H1 (cell line): ENCODE data around the gene LRCH1. TPM values are rescaled to one million over a fixed set of nuclear protein-coding genes. Genes with fewer than 3 reads are reported as not detected.

Experiments used
- CTCF ChIA-PET: fragments of 300-600 bp; sonication (Branson Sonifier 250); formaldehyde crosslinking; loops from one replicate; lab custom pipeline; 2021; ENCODE audit not compliant: partially characterized antibody; lab: Charles Lee
- POLR2A ChIA-PET: fragments of 300-600 bp; sonication (Branson Sonifier 250); formaldehyde crosslinking; loops from one replicate; lab custom pipeline; 2021; ENCODE audit warnings: inconsistent platforms; ENCODE audit not compliant: partially characterized antibody; lab: Charles Lee
- DNase-seq, 2 experiments: peaks; one replicate each; pipeline versions ENCODE4 v3.0.0 to v3.0.0-alpha.2; 2010 to 2022; ENCODE audit warnings: low spot score in 2 of 2, low read depth in 1 of 2, mixed read lengths in 1 of 2
- FAIRE-seq: peaks from 2 replicates; lab custom pipeline; 2011; peaks lifted over from hg19 to GRCh38; lab: Jason Lieb, UNC
- H2AFZ ChIP-seq: 2 replicates; pipeline ENCODE4 v1.8.1; 2012; ENCODE audit warnings: low read length, inconsistent platforms
- H2AK5ac ChIP-seq: 2 replicates; pipeline ENCODE4 v1.6.1; 2013; ENCODE audit warnings: low read depth, low read length
- H2BK120ac ChIP-seq: replicated peaks from 2 replicates; pipeline ENCODE3; 2013; ENCODE audit warnings: low read depth, low read length, inconsistent platforms
- H2BK12ac ChIP-seq: 2 replicates; pipeline ENCODE4 v1.6.1; 2013; ENCODE audit warnings: low read depth, low read length
- H2BK15ac ChIP-seq: 2 replicates; pipeline ENCODE4 v1.6.1; 2013; ENCODE audit warnings: low read length
- H2BK20ac ChIP-seq: 2 replicates; pipeline ENCODE4 v1.6.1; 2013; ENCODE audit warnings: low read length
- H2BK5ac ChIP-seq: 2 replicates; pipeline ENCODE4 v1.6.1; 2013; ENCODE audit warnings: low read depth, low read length
- H3K14ac ChIP-seq: 2 replicates; pipeline ENCODE4 v1.6.1; 2013; ENCODE audit warnings: inconsistent platforms; ENCODE audit not compliant: insufficient read length
- H3K18ac ChIP-seq: 2 replicates; pipeline ENCODE4 v1.6.1; 2013; ENCODE audit warnings: low read length; ENCODE audit errors: extremely low read depth
- H3K23ac ChIP-seq: 2 replicates; pipeline ENCODE4 v1.6.1; 2013; ENCODE audit warnings: inconsistent platforms; ENCODE audit not compliant: insufficient read length
- H3K23me2 ChIP-seq: 2 replicates; pipeline ENCODE4 v1.6.1; 2013; ENCODE audit warnings: low read depth, low read length
- H3K27ac ChIP-seq: 2 replicates; pipeline ENCODE4 v1.6.1; 2011; ENCODE audit warnings: low read depth, low read length, inconsistent platforms
- H3K27me3 ChIP-seq, 4 experiments: replicated peaks in 1 of 4; 1 replicate in 1 of 4; 2 replicates in 3 of 4; pipeline versions ENCODE4 v1.6.1 to v1.8.1; 2011 to 2013; ENCODE audit warnings: low read length in 3 of 4, mild to moderate bottlenecking in 3 of 4, inconsistent platforms in 2 of 4, mixed read lengths in 2 of 4, moderate library complexity in 1 of 4; ENCODE audit not compliant: control insufficient read depth in 3 of 4, insufficient read depth in 3 of 4; ENCODE audit errors: extremely low read depth in 1 of 4
- H3K36me3 ChIP-seq, 4 experiments: 2 replicates each; pipeline versions ENCODE4 v1.6.1 to v1.8.1; 2011 to 2013; ENCODE audit warnings: mild to moderate bottlenecking in 4 of 4, low read length in 3 of 4, moderate library complexity in 2 of 4, control low read depth in 1 of 4, inconsistent platforms in 1 of 4; ENCODE audit not compliant: insufficient read depth in 4 of 4, control insufficient read depth in 2 of 4
- H3K4ac ChIP-seq: replicated peaks from 2 replicates; pipeline ENCODE3; 2013; ENCODE audit warnings: low read length, low read depth, mixed read lengths, inconsistent platforms; ENCODE audit not compliant: insufficient read length
- H3K4me1 ChIP-seq, 4 experiments: replicated peaks in 1 of 4; 1 replicate in 1 of 4; 2 replicates in 3 of 4; pipeline versions ENCODE4 v1.6.1 to v1.8.1; 2011 to 2013; ENCODE audit warnings: low read length in 3 of 4, inconsistent platforms in 2 of 4, mixed read lengths in 1 of 4; ENCODE audit not compliant: insufficient read depth in 4 of 4, control insufficient read depth in 3 of 4
- H3K4me2 ChIP-seq, 2 experiments: 2 replicates each; pipeline versions ENCODE4 v1.6.1 to v1.8.1; 2011 to 2013; ENCODE audit warnings: low read depth in 2 of 2, low read length in 2 of 2, control low read depth in 1 of 2, inconsistent platforms in 1 of 2, mild to moderate bottlenecking in 1 of 2; ENCODE audit not compliant: insufficient read depth in 1 of 2
- H3K4me3 ChIP-seq, 4 experiments: fragments of 200-600, 300-600 bp in 1 of 4; sonication (generic), shearing (Covaris generic), sonication (Bioruptor Twin) in 1 of 4; 2 replicates each; pipeline versions ENCODE4 v1.5.1 to v1.8.1; 2011 to 2016; ENCODE audit warnings: low read length in 4 of 4, low read depth in 3 of 4, control low read depth in 2 of 4, inconsistent platforms in 2 of 4, mild to moderate bottlenecking in 2 of 4, mixed read lengths in 1 of 4, moderate library complexity in 1 of 4; ENCODE audit not compliant: insufficient read depth in 2 of 4; ENCODE audit errors: extremely low read depth in 1 of 4
- H3K56ac ChIP-seq: replicated peaks from 2 replicates; pipeline ENCODE3; 2013; ENCODE audit warnings: low read depth, mild to moderate bottlenecking, mixed read lengths, low read length, inconsistent platforms; ENCODE audit not compliant: insufficient read length
- H3K79me1 ChIP-seq: 2 replicates; pipeline ENCODE4 v1.6.1; 2013; ENCODE audit warnings: low read depth, low read length, control low read depth
- H3K79me2 ChIP-seq, 2 experiments: 2 replicates each; pipeline versions ENCODE4 v1.6.1 to v1.8.1; 2012 to 2013; ENCODE audit warnings: low read length in 2 of 2, mild to moderate bottlenecking in 2 of 2, inconsistent platforms in 1 of 2; ENCODE audit not compliant: insufficient read depth in 2 of 2, control insufficient read depth in 1 of 2
- H3K9ac ChIP-seq, 4 experiments: replicated peaks in 1 of 4; 1 replicate in 1 of 4; 2 replicates in 3 of 4; pipeline versions ENCODE4 v1.6.1 to v1.8.1; 2011 to 2013; ENCODE audit warnings: low read depth in 3 of 4, low read length in 3 of 4, control low read depth in 2 of 4, mild to moderate bottlenecking in 2 of 4, moderate library complexity in 2 of 4, inconsistent platforms in 1 of 4; ENCODE audit errors: extremely low read depth in 1 of 4
- H3K9me3 ChIP-seq, 2 experiments: 2 replicates each; pipeline versions ENCODE4 v1.6.1 to v1.8.1; 2012 to 2013; ENCODE audit warnings: mild to moderate bottlenecking in 2 of 2, moderate library complexity in 2 of 2, control low read depth in 1 of 2, inconsistent platforms in 1 of 2, low read depth in 1 of 2, low read length in 1 of 2, mixed read lengths in 1 of 2; ENCODE audit not compliant: insufficient read depth in 2 of 2
- H4K20me1 ChIP-seq, 2 experiments: replicated peaks in 1 of 2; 2 replicates each; pipeline versions ENCODE3 to v1.8.1; 2011 to 2013; ENCODE audit warnings: inconsistent platforms in 2 of 2, low read length in 2 of 2, mild to moderate bottlenecking in 1 of 2; ENCODE audit not compliant: insufficient read depth in 2 of 2, control insufficient read depth in 1 of 2
- H4K5ac ChIP-seq: 2 replicates; pipeline ENCODE4 v1.6.1; 2013; ENCODE audit warnings: low read length, low read depth, mixed read lengths, inconsistent platforms; ENCODE audit not compliant: insufficient read length
- H4K8ac ChIP-seq: 2 replicates; pipeline ENCODE4 v1.8.0; 2013; ENCODE audit warnings: mild to moderate bottlenecking, moderate library complexity, low read length, inconsistent platforms; ENCODE audit not compliant: insufficient read depth; ENCODE audit errors: extremely low read depth
- H4K91ac ChIP-seq: replicated peaks from 2 replicates; pipeline ENCODE3; 2013; ENCODE audit warnings: low read length, mixed read lengths, inconsistent platforms; ENCODE audit not compliant: insufficient read length
- EP300 ChIP-seq, 2 experiments: IDR thresholded peaks; 1 replicate in 1 of 2; 2 replicates in 1 of 2; pipeline ENCODE4 v1.6.1; 2011 to 2012; ENCODE audit warnings: low read depth in 2 of 2, low read length in 2 of 2, mild to moderate bottlenecking in 2 of 2, borderline replicate concordance in 1 of 2, inconsistent platforms in 1 of 2, moderate library complexity in 1 of 2
- WGBS, 2 experiments: shearing (Covaris generic) in 1 of 2; methylation state at CpG; one replicate each; pipeline versions ENCODE4 v1.1.6 to v1.1.7; 2013 to 2015; ENCODE audit warnings: low lambda C conversion rate in 2 of 2, mixed read lengths in 2 of 2, inconsistent platforms in 1 of 2, low coverage in 1 of 2, missing lambda C conversion rate in 1 of 2; ENCODE audit not compliant: insufficient replicate concordance in 2 of 2, insufficient coverage in 1 of 2, insufficient read length in 1 of 2; ENCODE audit errors: extremely low coverage in 1 of 2, missing lambda C conversion rate in 1 of 2; 5-methylcytosine and 5-hydroxymethylcytosine counted together
- polyA plus RNA-seq, 7 experiments: library from polyadenylated mRNA; depleted of rRNA in 3 of 7; stranded (reverse) in 5 of 7; unstranded in 2 of 7; fragments of >200 nt in 5 of 7; fragments of 200-250 nt in 2 of 7; gene quantifications; 1 replicate in 5 of 7; 2 replicates in 1 of 7; 4 replicates in 1 of 7; pipeline versions ENCODE4 v1.2.1 to v1.2.3, GENCODE V29; 2011 to 2013; ENCODE audit warnings: missing spikeins in 2 of 7, mixed read lengths in 2 of 7
- total RNA-seq: library from RNA; stranded (reverse); fragmentation: NEBNext Ultra II Directional; extraction: Animal tissue kit (Norgen Biotek cat#: 25700); gene quantifications from 2 replicates; pipeline ENCODE4 v1.2.1, GENCODE V29; 2021

The LRCH1 gene
- total and polyA plus RNA-seq, 2 of the 8 experiments (the other 6 are each of a cell fraction or from before 2014, with no cell fraction given), result 3.0 to 10.1 TPM

DNA sequence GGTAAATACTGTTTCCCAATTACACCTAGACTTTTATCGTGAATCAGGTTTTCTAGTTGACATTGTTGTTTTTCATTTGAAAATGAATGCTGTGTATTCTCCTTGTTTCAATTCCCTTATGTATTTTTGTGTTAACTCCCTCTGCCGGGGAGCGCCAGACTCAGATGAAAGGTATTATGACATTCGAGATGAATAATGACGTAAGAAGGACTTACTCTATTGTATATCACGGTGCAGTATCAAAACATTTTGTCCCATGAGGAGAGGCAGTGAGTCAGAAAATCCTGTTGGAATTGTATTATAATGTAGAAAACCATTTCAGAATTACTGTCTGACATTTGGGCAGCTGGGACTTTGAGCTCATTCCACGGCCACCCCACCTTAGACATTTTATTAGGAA, 61.6 kb downstream of the LRCH1 start:
- H2BK20ac ChIP-seq, result no peak overlapping the region
- no peaks in the 10 kb centered on the region for H3K27me3 ChIP-seq
- no peak overlapping the region for H3K4me2 ChIP-seq
- DNase-seq (no peak), FAIRE-seq (no peak)
- no peak overlapping the region for H2BK5ac ChIP-seq
- H4K5ac ChIP-seq, result no peak overlapping the region
- H4K20me1 ChIP-seq, result no peaks in the 10 kb centered on the region
- ChIA-PET POLR2A (interaction anchor here (0.6 kb wide), 1 partner anchor 944 kb away, joined by 3 read pairs; no protein-coding TSS in a partner anchor), CTCF (interaction anchor here (1.0 to 2.1 kb wide), 3 partner anchors 11 to 62 kb away, joined by 3 to 7 read pairs (median 6); partner anchors contain the start of gene LRCH1)
- peaks cover 0 to 10% (median 0%) of the 10 kb centered on the region in 4 experiments; a peak in 2 of 7 replicates for H3K4me1 ChIP-seq
- no peaks in the 10 kb centered on the region for H3K23me2 ChIP-seq
- H4K91ac ChIP-seq, result no peak overlapping the region
- H3K23ac ChIP-seq, result no peak overlapping the region
- TF ChIP-seq EP300 (IDR thresholded peaks at IDR 0.05; ENCODE audit: borderline replicate concordance in 1 of 2, low read depth in 2 of 2, low read length in 2 of 2), result no peak
- 96% methylated on average over 7 of the region's 7 CpGs; no CpG with 5 or more reads in 1 of the 2 experiments for WGBS, 2 experiments
- no peaks in the 10 kb centered on the region; a peak in 1 of 8 replicates for H3K36me3 ChIP-seq
- H2BK12ac ChIP-seq, result no peak overlapping the region
- H3K79me1 ChIP-seq, result peaks cover 3% of the 10 kb centered on the region
- no peak overlapping the region for H2AK5ac ChIP-seq
- no peak overlapping the region for H2BK15ac ChIP-seq
- H2AFZ ChIP-seq, result no peak overlapping the region
- peaks cover 3 to 24% of the 10 kb centered on the region in 2 experiments; a peak in 3 of 4 replicates for H3K79me2 ChIP-seq
- no peak overlapping the region for H4K8ac ChIP-seq
- no peak overlapping the region for H3K56ac ChIP-seq
- no peak overlapping the region for H3K27ac ChIP-seq
- H3K4me3 ChIP-seq, result no peak overlapping the region
- H3K9me3 ChIP-seq, result no peaks in the 10 kb centered on the region
- no peak overlapping the region for H3K18ac ChIP-seq
- no peak overlapping the region for H2BK120ac ChIP-seq
- no peak overlapping the region for H3K4ac ChIP-seq
- H3K14ac ChIP-seq, result no peak overlapping the region
- no peak overlapping the region for H3K9ac ChIP-seq
